PC-3 (cell line): ENCODE results near the gene CHTF18. TPM values are rescaled to one million over a fixed set of nuclear protein-coding genes. Genes with fewer than 3 reads are reported as not detected.

Experiments
- ATAC-seq: fragments of 200-7000 bp; cut with Tn5 transposase; 2 replicates; pipeline ENCODE4 v1.9.1; 2020; ENCODE audit warnings: mild to moderate bottlenecking, moderate library complexity
- BruUV-seq: library from RNA; stranded (reverse); fragments of 400-500 nt; replicated peaks from 2 replicates; lab custom pipeline; 2021; lab: Mats Ljungman, UMichigan
- CTCF ChIA-PET: fragments of 300-600 bp; sonication (Branson Sonifier 250); formaldehyde crosslinking; loops from one replicate; lab custom pipeline; 2022; ENCODE audit warnings: antibody characterized with exemption; lab: Charles Lee
- POLR2A ChIA-PET: fragments of 300-600 bp; sonication (Branson Sonifier 250); formaldehyde crosslinking; loops from one replicate; lab custom pipeline; 2022; ENCODE audit warnings: antibody characterized with exemption; ENCODE audit not compliant: unreplicated experiment; lab: Charles Lee
- DNase-seq: peaks from one replicate; pipeline ENCODE4 v3.0.0-alpha.2; 2015
- H2AFZ ChIP-seq: fragments of 300-600 bp; sonication (generic); 2 replicates; pipeline ENCODE4 v1.6.0; 2016; ENCODE audit warnings: antibody characterized with exemption, low read length
- H3F3A ChIP-seq: fragments of 300-600 bp; sonication (generic); one replicate; pipeline ENCODE4 v1.6.0; 2017; ENCODE audit warnings: antibody characterized with exemption, low read length, control low read depth, mild to moderate bottlenecking; ENCODE audit not compliant: unreplicated experiment
- H3K27ac ChIP-seq: fragments of 300-600 bp; sonication (generic); 2 replicates; pipeline ENCODE4 v1.5.1; 2016; ENCODE audit warnings: mild to moderate bottlenecking, low read length
- H3K27me3 ChIP-seq: fragments of 300-600 bp; sonication (generic); 2 replicates; pipeline ENCODE4 v1.6.1; 2016; ENCODE audit warnings: low read length, mixed read lengths
- H3K36me3 ChIP-seq: fragments of 300-600 bp; sonication (generic); 2 replicates; pipeline ENCODE4 v1.6.1; 2016; ENCODE audit warnings: low read depth, mixed run types, low read length, mixed read lengths
- H3K4me1 ChIP-seq: fragments of 300-600 bp; sonication (generic); 2 replicates; pipeline ENCODE4 v1.5.1; 2016; ENCODE audit warnings: low read length; ENCODE audit not compliant: insufficient read depth
- H3K4me2 ChIP-seq: fragments of 300-600 bp; sonication (generic); 2 replicates; pipeline ENCODE4 v1.6.0; 2016; ENCODE audit warnings: low read length
- H3K4me3 ChIP-seq: fragments of 300-600 bp; sonication (generic); 2 replicates; pipeline ENCODE4 v1.5.1; 2016; ENCODE audit warnings: mild to moderate bottlenecking, low read length, mixed read lengths
- H3K79me2 ChIP-seq: fragments of 300-600 bp; sonication (generic); 2 replicates; pipeline ENCODE4 v1.6.1; 2017; ENCODE audit warnings: low read length, mixed read lengths
- H3K9ac ChIP-seq: fragments of 300-600 bp; sonication (generic); 2 replicates; pipeline ENCODE4 v1.6.0; 2016; ENCODE audit warnings: mild to moderate bottlenecking, low read length
- H3K9me2 ChIP-seq: fragments of 300-600 bp; sonication (generic); replicated peaks from 2 replicates; pipeline ENCODE4 v1.6.1; 2016; ENCODE audit warnings: mixed run types, low read length, mixed read lengths
- H3K9me3 ChIP-seq: fragments of 300-600 bp; sonication (generic); 2 replicates; pipeline ENCODE4 v1.6.1; 2016; ENCODE audit warnings: low read length, mixed read lengths
- H4K20me1 ChIP-seq: fragments of 300-600 bp; sonication (generic); 2 replicates; pipeline ENCODE4 v1.6.1; 2016; ENCODE audit warnings: low read length, mixed read lengths
- EZH2 ChIP-seq: fragments of 300-600 bp; sonication (generic); IDR thresholded peaks from one replicate; pipeline ENCODE4 v1.6.1; 2017; ENCODE audit warnings: antibody characterized with exemption, mild to moderate bottlenecking, low read length; ENCODE audit not compliant: unreplicated experiment
- EZH2phosphoT487 ChIP-seq: fragments of 300-600 bp; sonication (generic); IDR thresholded peaks from 2 replicates; pipeline ENCODE4 v1.6.1; 2018; ENCODE audit warnings: mild to moderate bottlenecking, antibody characterized with exemption, low read length, borderline replicate concordance
- intact Hi-C: fragments of 100-400 bp; cut with micrococcal nuclease; formaldehyde crosslinking; loops from 2 replicates; pipeline ENCODE4 v1.9.0; 2023
- total RNA-seq: library from RNA; depleted of rRNA; stranded (reverse); fragments of >200 nt; gene quantifications from 2 replicates; pipeline ENCODE4 v1.2.3, GENCODE V29; 2014
- TF ChIP-seq, protein P1 (sequence below): fragments of 300-600 bp; sonication (generic); conservative IDR thresholded peaks from 2 replicates; pipeline ENCODE4 v1.5.1; 2017; ENCODE audit warnings: antibody characterized with exemption, low read depth, mild to moderate bottlenecking, low read length

Gene CHTF18
- total RNA-seq, 1 experiment from 2014 or later = 79.0 TPM

GRCh38 chr16:817001-817906 lies 28.8 kb downstream of the CHTF18 start:
- Histone ChIP-seq H3K9me2 (no peaks in the 10 kb centered on the region), H3K36me3 (no peaks in the 10 kb centered on the region), H3K9ac (no peak overlapping the region), H3K79me2 (no peaks in the 10 kb centered on the region), H3K4me1 (no peaks in the 10 kb centered on the region; the same call in 1 of the 2 replicates), H4K20me1 (no peaks in the 10 kb centered on the region), H3K4me2 (no peak overlapping the region), H3K9me3 (no peaks in the 10 kb centered on the region), H3K27me3 (no peaks in the 10 kb centered on the region), H3F3A (no peaks in the 10 kb centered on the region), H3K4me3 (no peak overlapping the region), H2AFZ (no peak overlapping the region), H3K27ac (no peak overlapping the region)
- intact Hi-C loops = no loop called here
- BruUV-seq = no TSS peak
- ChIA-PET CTCF (no interaction called here), POLR2A (no interaction called here)
- TF ChIP-seq EZH2 (no peak), EZH2phosphoT487 (no peak)
- TF ChIP-seq, protein P1, sequence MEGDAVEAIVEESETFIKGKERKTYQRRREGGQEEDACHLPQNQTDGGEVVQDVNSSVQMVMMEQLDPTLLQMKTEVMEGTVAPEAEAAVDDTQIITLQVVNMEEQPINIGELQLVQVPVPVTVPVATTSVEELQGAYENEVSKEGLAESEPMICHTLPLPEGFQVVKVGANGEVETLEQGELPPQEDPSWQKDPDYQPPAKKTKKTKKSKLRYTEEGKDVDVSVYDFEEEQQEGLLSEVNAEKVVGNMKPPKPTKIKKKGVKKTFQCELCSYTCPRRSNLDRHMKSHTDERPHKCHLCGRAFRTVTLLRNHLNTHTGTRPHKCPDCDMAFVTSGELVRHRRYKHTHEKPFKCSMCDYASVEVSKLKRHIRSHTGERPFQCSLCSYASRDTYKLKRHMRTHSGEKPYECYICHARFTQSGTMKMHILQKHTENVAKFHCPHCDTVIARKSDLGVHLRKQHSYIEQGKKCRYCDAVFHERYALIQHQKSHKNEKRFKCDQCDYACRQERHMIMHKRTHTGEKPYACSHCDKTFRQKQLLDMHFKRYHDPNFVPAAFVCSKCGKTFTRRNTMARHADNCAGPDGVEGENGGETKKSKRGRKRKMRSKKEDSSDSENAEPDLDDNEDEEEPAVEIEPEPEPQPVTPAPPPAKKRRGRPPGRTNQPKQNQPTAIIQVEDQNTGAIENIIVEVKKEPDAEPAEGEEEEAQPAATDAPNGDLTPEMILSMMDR = no peak
- DNase-seq (no peak), ATAC-seq (no peak)

DNA sequence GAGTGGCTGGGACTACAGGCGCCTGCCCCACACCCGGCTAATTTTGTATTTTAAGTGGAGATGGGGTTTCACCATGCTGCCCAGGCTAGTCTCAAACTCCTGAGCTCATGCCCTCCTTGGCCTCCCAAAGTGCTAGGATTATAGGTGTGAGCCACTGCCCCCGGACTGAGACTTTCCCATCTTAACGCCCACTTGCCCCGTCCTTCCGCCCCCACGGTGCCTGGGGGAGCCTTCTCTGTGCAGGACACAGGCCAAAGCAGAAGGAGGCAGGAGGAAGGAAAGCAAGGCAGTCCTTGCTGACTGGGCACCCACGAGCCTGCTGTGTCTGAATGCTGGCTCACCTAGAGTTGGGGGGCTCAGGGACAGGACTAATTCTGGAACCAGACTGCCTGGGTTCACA lies 29.7 kb downstream of the CHTF18 start:
- H3K9me2 ChIP-seq = no peaks in the 10 kb centered on the region
- ChIA-PET CTCF (no interaction called here), POLR2A (no interaction called here)
- no peak overlapping the region for H3K9ac ChIP-seq
- no peak overlapping the region for H2AFZ ChIP-seq
- no peaks in the 10 kb centered on the region for H3K27me3 ChIP-seq
- H3K27ac ChIP-seq = no peak overlapping the region
- no peak for ATAC-seq
- BruUV-seq = no TSS peak
- no peaks in the 10 kb centered on the region for H4K20me1 ChIP-seq
- no peaks in the 10 kb centered on the region for H3K79me2 ChIP-seq
- no peak overlapping the region for H3K4me2 ChIP-seq
- H3F3A ChIP-seq = no peaks in the 10 kb centered on the region
- intact Hi-C loops = no loop called here
- DNase-seq = no peak
- TF ChIP-seq EZH2 (no peak), EZH2phosphoT487 (no peak)
- TF ChIP-seq, protein P1 = no peak
- no peaks in the 10 kb centered on the region for H3K9me3 ChIP-seq
- no peak overlapping the region for H3K4me3 ChIP-seq
- H3K36me3 ChIP-seq = no peaks in the 10 kb centered on the region
- no peaks in the 10 kb centered on the region; the same call in 1 of the 2 replicates for H3K4me1 ChIP-seq

- Histone ChIP-seq H3K9ac (no peak overlapping the region), H2AFZ (no peak overlapping the region), H3K4me3 (no peak overlapping the region), H3K79me2 (no peaks in the 10 kb centered on the region), H3K27me3 (no peaks in the 10 kb centered on the region), H3K27ac (no peak overlapping the region), H3K36me3 (no peaks in the 10 kb centered on the region), H3F3A (no peaks in the 10 kb centered on the region), H3K9me3 (no peaks in the 10 kb centered on the region), H3K9me2 (no peaks in the 10 kb centered on the region), H4K20me1 (no peaks in the 10 kb centered on the region), H3K4me1 (no peaks in the 10 kb centered on the region; the same call in 1 of the 2 replicates), H3K4me2 (no peak overlapping the region)
- BruUV-seq = no TSS peak
- ATAC-seq (no peak), DNase-seq (no peak)
- ChIA-PET POLR2A (no interaction called here), CTCF (no interaction called here)
- intact Hi-C loops = no loop called here
- TF ChIP-seq, protein P1 = no peak
- no peak for TF ChIP-seq EZH2phosphoT487
- TF ChIP-seq EZH2 = no peak
These were observed 30.2 kb downstream of the CHTF18 start for GRCh38 chr16:818592-818991.
